Osteoblast (primary cell): ENCODE measurements around the gene AXIN1. TPM values are rescaled to one million over a fixed set of nuclear protein-coding genes. Genes with fewer than 3 reads are reported as not detected.
"Not testable (repeated sequence)": the region's sequence is repeated elsewhere in the genome, so short reads cannot be mapped to it uniquely, and the experiment has no call there.

ENCODE experiments used
- DNase-seq: peaks from one replicate; pipeline ENCODE4 v3.0.0; 2011; ENCODE audit warnings: low spot score, mixed read lengths; ENCODE audit not compliant: insufficient read length; ENCODE audit errors: missing footprints
- H2AFZ ChIP-seq: 2 replicates; pipeline ENCODE4 v1.6.0; 2011; ENCODE audit warnings: mild to moderate bottlenecking, low read length
- H3K27ac ChIP-seq: 2 replicates; pipeline ENCODE4 v1.5.1; 2011; ENCODE audit warnings: mild to moderate bottlenecking, low read depth, low read length, moderate library complexity
- H3K27me3 ChIP-seq: 2 replicates; pipeline ENCODE4 v1.6.0; 2012; ENCODE audit warnings: mild to moderate bottlenecking, control low read depth, inconsistent platforms, low read length, moderate library complexity; ENCODE audit not compliant: insufficient read depth
- H3K36me3 ChIP-seq: 2 replicates; pipeline ENCODE4 v1.5.1; 2011; ENCODE audit warnings: mild to moderate bottlenecking, low read length, control low read depth, moderate library complexity; ENCODE audit not compliant: insufficient read depth
- H3K4me1 ChIP-seq: 2 replicates; pipeline ENCODE4 v1.5.1; 2011; ENCODE audit warnings: mild to moderate bottlenecking, low read length, control low read depth, moderate library complexity; ENCODE audit not compliant: insufficient read depth
- H3K4me2 ChIP-seq: 2 replicates; pipeline ENCODE4 v1.6.0; 2011; ENCODE audit warnings: mild to moderate bottlenecking, low read length; ENCODE audit not compliant: insufficient read depth
- H3K4me3 ChIP-seq: fragments of 200-600 bp; sonication (generic); 3 replicates; pipeline ENCODE4 v1.5.1; 2012; ENCODE audit warnings: mild to moderate bottlenecking, low read length, inconsistent platforms; ENCODE audit not compliant: insufficient read depth
- H3K79me2 ChIP-seq: 2 replicates; pipeline ENCODE4 v1.6.0; 2012; ENCODE audit warnings: mild to moderate bottlenecking, low read length, control low read depth, inconsistent platforms; ENCODE audit not compliant: insufficient read depth
- H3K9me3 ChIP-seq: 2 replicates; pipeline ENCODE4 v1.5.1; 2011; ENCODE audit warnings: low read depth, low read length, control low read depth
- H4K20me1 ChIP-seq: 2 replicates; pipeline ENCODE4 v1.6.0; 2012; ENCODE audit warnings: mild to moderate bottlenecking, low read length, control low read depth; ENCODE audit not compliant: insufficient read depth
- total RNA-seq: library from RNA; depleted of rRNA; stranded (reverse); fragments of >200 nt; gene quantifications from 2 replicates; pipeline ENCODE4 v1.2.3, GENCODE V29; 2012
- TF ChIP-seq, protein P1 (sequence below): IDR thresholded peaks from 2 replicates; pipeline ENCODE4 v1.5.1; 2011; ENCODE audit warnings: mild to moderate bottlenecking, low read depth, low read length, moderate library complexity; ENCODE audit errors: extremely low read depth

Gene AXIN1
- total RNA-seq, 1 donor, result 21.7 TPM

DNA sequence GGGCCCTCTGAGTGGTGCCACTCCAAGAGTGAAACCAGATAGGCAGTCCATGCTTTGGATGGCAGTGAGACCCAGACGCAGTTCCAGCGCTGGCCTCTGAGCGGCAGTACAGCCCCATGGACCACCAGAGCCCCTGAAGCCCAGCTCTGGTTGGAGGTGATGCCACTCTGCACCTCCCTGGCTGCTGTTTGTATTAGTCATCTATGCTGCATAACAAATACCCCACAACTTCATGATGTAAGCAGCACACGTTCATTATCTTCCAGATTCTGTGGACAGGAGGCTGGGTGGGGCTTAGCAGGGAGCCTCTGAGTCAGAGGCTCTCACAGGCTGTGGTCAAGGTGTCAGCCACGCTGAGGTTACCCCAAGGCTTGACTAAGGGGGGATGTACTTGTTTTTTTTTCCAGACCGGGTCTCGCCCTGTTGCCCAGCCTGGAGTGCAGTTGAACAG is 39.4 kb upstream of the AXIN1 start:
- H3K4me3 ChIP-seq, result no peak overlapping the region
- H3K27ac ChIP-seq, result no peak overlapping the region
- no peak overlapping the region for H3K4me2 ChIP-seq
- no peak overlapping the region for H2AFZ ChIP-seq
- no peaks in the 10 kb centered on the region for H3K27me3 ChIP-seq
- no peaks in the 10 kb centered on the region for H3K36me3 ChIP-seq
- peaks cover 7% of the 10 kb centered on the region for H3K4me1 ChIP-seq
- no peaks in the 10 kb centered on the region for H3K79me2 ChIP-seq
- TF ChIP-seq, protein P1, sequence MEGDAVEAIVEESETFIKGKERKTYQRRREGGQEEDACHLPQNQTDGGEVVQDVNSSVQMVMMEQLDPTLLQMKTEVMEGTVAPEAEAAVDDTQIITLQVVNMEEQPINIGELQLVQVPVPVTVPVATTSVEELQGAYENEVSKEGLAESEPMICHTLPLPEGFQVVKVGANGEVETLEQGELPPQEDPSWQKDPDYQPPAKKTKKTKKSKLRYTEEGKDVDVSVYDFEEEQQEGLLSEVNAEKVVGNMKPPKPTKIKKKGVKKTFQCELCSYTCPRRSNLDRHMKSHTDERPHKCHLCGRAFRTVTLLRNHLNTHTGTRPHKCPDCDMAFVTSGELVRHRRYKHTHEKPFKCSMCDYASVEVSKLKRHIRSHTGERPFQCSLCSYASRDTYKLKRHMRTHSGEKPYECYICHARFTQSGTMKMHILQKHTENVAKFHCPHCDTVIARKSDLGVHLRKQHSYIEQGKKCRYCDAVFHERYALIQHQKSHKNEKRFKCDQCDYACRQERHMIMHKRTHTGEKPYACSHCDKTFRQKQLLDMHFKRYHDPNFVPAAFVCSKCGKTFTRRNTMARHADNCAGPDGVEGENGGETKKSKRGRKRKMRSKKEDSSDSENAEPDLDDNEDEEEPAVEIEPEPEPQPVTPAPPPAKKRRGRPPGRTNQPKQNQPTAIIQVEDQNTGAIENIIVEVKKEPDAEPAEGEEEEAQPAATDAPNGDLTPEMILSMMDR, result peak; percentile 91
- H4K20me1 ChIP-seq, result no peaks in the 10 kb centered on the region
- H3K9me3 ChIP-seq, result no peaks in the 10 kb centered on the region
- peak; percentile 94 for DNase-seq

DNA sequence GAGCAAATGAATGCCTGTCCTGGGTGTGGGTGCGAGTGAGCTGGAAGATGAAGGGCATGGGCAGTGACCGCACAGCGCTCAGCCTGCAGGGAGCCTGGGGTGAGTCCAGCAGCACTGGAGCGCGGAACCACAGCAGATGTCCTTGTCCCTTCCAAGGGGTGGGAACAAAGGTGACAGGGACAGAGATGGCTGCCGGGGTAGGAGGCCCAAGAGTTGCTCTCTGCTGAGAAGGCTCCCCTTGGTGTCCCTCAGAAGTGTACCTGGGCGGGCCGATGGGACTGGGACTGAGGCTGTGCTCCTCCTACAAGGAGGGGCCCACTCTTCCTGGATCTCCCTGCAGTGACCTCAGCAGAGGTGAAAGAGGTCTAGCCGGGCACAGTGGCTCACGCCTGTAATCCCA is 36.8 kb upstream of the AXIN1 start:
- no peak for DNase-seq
- Histone ChIP-seq H3K4me3 (no peak overlapping the region), H2AFZ (no peak overlapping the region), H4K20me1 (no peaks in the 10 kb centered on the region), H3K9me3 (no peaks in the 10 kb centered on the region), H3K27ac (no peak overlapping the region), H3K27me3 (no peaks in the 10 kb centered on the region), H3K36me3 (no peaks in the 10 kb centered on the region), H3K4me2 (no peak overlapping the region), H3K4me1 (peaks cover 11% of the 10 kb centered on the region), H3K79me2 (no peaks in the 10 kb centered on the region)
- TF ChIP-seq, protein P1, result no peak

DNA sequence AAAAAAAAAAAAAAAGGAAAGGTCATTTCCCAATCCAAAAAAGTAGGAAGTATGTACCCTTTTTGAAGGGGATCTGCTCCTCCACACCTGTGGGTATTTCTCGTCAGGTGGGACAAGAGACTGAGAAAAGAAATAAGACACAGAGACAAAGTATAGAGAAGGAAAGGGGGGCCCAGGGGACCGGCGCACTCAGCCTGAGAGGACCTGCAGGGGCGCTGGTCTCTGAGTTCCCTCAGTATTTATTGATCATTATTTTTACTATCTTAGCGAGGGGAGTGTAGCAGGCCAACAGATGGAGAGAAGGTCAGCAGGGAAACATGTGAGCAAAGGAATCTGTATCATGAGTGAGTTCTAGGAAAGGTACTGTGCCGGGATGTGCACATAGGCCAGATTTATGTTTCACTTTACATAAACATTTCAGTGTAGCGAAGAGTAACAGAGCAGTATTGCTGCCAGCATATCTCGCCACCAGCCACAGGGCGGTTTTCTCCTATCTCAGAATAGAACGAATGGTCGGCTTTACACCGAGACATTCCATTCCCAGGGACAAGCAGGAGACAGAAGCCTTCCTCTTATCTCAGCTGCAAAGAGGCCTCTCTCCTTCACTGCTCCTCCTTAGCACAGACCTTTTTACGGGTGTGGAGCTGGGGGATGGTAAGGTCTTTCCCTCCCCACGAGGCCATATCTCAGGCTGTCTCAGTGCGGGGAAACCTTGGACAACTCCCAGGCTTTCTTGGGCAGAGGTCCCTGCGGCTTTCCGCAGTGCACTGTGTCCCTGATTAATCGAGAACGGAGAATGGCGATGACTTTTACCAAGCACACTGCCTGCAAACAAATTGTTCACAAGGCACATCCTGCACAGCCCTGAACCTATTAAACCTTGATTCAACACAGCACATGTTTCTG is 35.5 kb upstream of the AXIN1 start:
- H3K9me3 ChIP-seq, H4K20me1 ChIP-seq, H3K36me3 ChIP-seq, DNase-seq, H3K79me2 ChIP-seq, H3K27ac ChIP-seq, H3K27me3 ChIP-seq: not testable (repeated sequence)
- Histone ChIP-seq H2AFZ (peak overlapping the region; percentile 76), H3K4me1 (peaks cover 11% of the 10 kb centered on the region), H3K4me3 (peak overlapping the region; percentile 52), H3K4me2 (peak overlapping the region; percentile 76)
- TF ChIP-seq, protein P1, result peak; percentile 11

DNA sequence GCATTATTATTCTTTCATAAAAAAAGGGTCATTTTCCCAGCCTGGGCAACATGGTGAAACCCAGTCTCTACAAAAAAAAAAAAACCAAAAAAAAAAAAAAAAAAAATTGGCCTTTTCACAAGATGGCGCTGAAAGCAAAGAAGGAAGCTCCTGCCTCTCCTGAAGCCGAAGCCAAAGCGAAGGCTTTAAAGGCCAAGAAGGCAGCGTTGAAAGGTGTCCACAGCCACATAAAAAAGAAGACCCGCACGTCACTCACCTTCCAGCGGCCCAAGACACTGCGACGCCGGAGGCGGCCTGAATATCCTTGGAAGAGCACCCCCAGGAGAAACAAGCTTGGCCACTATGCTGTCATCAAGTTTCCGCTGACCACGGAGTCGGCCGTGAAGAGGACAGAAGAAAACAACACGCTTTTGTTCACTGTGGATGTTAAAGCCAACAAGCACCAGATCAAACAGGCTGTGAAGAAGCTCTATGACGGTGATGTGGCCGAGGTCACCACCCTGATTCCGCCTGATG is 34.2 kb upstream of the AXIN1 start:
- Histone ChIP-seq H3K4me1 (peaks cover 13% of the 10 kb centered on the region), H4K20me1 (no peaks in the 10 kb centered on the region), H3K27me3 (no peaks in the 10 kb centered on the region), H3K4me3 (peak overlapping the region; percentile 53), H3K4me2 (peak overlapping the region; percentile 65), H2AFZ (peak overlapping the region; percentile 99), H3K27ac (no peak overlapping the region), H3K79me2 (no peaks in the 10 kb centered on the region), H3K36me3 (no peaks in the 10 kb centered on the region), H3K9me3 (no peaks in the 10 kb centered on the region)
- TF ChIP-seq, protein P1, result peak; percentile 15
- no peak for DNase-seq
